Measurements from ENCODE around the gene KRTAP21-3.
"Not testable (repeated sequence)": the region's sequence is repeated elsewhere in the genome, so short reads cannot be mapped to it uniquely, and the experiment has no call there.

Gene KRTAP21-3, protein sequence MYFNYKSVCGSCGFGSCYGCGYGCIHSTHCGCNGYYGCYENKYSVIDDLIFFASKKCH

DNA sequence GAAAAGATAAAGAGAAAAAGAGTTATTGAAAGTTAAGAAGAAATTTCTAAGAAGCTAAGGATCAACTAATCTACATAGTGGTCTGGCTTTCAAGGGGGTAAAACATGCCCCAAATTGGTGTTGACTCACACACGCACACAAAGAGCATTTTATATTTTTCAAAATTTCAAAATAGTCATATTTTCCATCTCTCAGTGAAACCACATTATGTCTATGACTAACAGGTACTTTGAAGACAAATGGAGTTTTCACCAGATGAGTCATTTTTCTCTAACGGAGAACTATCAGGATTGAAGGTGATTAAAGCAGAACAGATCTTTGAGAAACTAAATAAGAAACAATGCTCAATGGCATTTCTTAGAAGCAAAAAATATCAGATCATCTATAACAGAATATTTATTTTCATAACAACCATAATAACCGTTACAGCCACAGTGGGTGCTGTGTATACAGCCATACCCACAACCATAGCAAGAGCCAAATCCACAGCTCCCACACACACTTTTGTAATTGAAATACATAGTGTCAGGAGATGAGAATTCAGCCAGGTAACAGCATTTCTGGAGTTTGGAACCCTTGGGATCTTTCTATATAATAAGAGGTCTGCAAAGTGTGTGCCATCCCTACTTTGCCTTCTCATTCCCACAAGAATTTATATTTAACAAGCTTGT lies at the start of gene KRTAP21-3:
Gene KRTAP21-3, minus strand, starts transcription at position 539 of the 671 bp plus-strand sequence. Its CDS starts 18 bp downstream, at position 521.
- no peak for DNase-seq (ENCODE audit: low spot score)
- TF ChIP-seq, protein P1, sequence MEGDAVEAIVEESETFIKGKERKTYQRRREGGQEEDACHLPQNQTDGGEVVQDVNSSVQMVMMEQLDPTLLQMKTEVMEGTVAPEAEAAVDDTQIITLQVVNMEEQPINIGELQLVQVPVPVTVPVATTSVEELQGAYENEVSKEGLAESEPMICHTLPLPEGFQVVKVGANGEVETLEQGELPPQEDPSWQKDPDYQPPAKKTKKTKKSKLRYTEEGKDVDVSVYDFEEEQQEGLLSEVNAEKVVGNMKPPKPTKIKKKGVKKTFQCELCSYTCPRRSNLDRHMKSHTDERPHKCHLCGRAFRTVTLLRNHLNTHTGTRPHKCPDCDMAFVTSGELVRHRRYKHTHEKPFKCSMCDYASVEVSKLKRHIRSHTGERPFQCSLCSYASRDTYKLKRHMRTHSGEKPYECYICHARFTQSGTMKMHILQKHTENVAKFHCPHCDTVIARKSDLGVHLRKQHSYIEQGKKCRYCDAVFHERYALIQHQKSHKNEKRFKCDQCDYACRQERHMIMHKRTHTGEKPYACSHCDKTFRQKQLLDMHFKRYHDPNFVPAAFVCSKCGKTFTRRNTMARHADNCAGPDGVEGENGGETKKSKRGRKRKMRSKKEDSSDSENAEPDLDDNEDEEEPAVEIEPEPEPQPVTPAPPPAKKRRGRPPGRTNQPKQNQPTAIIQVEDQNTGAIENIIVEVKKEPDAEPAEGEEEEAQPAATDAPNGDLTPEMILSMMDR (IDR thresholded peaks at IDR 0.05; ENCODE audit: extremely low read depth, insufficient read depth, missing control alignments) = no peak
- in situ Hi-C loops (cut with MboI; ENCODE audit: low pct_unique_long_range_greater_than_20kb, low sequenced_read_pairs, unreplicated experiment) = loop anchor here (25.0 kb wide), 1 partner anchor 106 kb away; the partner anchor contains the start of genes KRTAP20-1, KRTAP20-4, KRTAP22-1 and KRTAP6-1

DNA sequence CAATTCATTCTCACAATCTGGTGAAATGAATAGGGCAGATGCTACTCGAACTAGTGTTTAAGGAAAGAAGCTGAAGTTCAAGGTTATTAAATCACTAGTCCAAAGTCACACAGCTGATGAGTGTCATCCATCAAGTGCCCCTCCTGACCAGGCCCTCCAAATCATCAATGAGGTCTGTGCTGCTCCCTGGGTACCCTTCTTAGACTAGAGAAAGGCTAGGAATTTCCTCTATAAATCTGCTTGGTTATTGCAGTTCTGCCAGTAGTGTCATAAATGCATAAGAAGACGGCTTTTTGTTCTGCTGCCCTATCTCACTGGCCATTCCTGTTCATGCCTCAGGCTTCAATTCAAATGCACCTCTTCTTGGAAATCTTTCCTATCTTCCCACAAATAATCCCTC lies 42.2 kb upstream of the KRTAP21-3 start:
- DNase-seq (ENCODE audit: low spot score) = no peak
- in situ Hi-C loops (cut with MboI; ENCODE audit: low pct_unique_long_range_greater_than_20kb, low sequenced_read_pairs, unreplicated experiment) = no loop called here
- TF ChIP-seq, protein P1 (IDR thresholded peaks at IDR 0.05; ENCODE audit: extremely low read depth, insufficient read depth, missing control alignments) = no peak

DNA sequence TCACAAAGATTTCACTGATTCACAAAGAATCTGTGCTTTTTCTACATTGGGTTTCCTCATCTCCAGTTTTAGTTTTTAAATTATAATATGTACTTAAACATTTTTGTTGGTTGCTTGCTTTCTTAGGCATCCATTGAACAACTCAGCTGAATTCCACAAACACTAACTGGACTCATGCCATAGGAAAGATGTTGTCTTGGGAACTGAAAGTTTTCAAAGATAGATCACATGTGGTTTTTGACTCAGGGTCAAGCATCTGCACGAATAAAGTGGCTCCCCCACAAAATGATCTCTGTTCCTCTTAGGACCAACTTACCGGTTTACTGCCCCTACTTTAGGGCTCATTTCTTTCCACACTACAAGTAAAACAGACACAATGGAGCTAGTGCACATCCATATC lies 39.7 kb upstream of the KRTAP21-3 start:
- in situ Hi-C loops (cut with MboI; ENCODE audit: low pct_unique_long_range_greater_than_20kb, low sequenced_read_pairs, unreplicated experiment) = no loop called here
- TF ChIP-seq, protein P1 (IDR thresholded peaks at IDR 0.05; ENCODE audit: extremely low read depth, insufficient read depth, missing control alignments) = no peak
- DNase-seq (ENCODE audit: low spot score) = no peak

DNA sequence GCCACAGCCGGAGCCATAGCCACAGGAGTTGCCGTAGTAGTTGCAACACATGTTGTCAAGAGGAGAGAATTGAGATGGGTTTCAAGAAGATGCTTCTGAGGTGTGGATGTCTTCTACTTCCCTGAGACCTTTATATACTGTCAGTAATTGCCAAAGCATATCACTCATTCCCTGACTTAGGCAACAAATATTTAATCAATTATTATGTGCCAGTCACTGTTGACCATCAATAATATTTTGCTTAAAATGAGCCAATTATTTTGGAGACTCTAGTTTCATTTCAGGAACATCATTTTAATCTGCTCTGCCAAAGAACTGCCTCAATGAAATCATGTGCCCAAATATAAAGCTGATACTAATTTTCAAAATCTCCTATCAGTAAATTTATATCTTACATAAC lies 36.8 kb upstream of the KRTAP21-3 start, which contains the start of gene KRTAP21-1:
Gene KRTAP21-1, minus strand, starts transcription at position 101 of the 400 bp plus-strand sequence. Its CDS starts 50 bp downstream, at position 51.
- DNase-seq (ENCODE audit: low spot score); in situ Hi-C loops (cut with MboI; ENCODE audit: low pct_unique_long_range_greater_than_20kb, low sequenced_read_pairs, unreplicated experiment): not testable (repeated sequence)

DNA sequence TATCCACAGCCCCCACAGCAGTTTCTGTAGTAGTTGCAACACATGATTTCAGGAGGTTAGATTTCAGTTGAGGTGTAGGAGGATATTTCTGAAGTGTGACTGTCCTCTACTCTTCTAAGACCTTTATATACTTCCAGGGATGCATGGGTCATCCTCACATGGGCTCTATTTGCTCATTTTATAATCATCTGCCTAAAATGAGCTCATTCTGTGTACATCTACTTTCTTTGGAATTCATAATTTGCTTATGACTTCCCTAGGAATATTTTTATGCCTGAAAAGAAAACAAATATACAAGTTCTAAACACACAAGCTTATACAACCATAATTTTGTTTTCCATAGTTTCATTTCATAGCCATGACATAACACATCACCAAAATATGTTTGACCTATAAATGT lies 28.6 kb upstream of the KRTAP21-3 start, which contains the start of gene KRTAP21-2:
Gene KRTAP21-2, minus strand, starts transcription at position 101 of the 400 bp plus-strand sequence. Its CDS starts 57 bp downstream, at position 44.
- DNase-seq (ENCODE audit: low spot score) = no peak
- TF ChIP-seq, protein P1 (IDR thresholded peaks at IDR 0.05; ENCODE audit: extremely low read depth, insufficient read depth, missing control alignments) = no peak
- in situ Hi-C loops (cut with MboI; ENCODE audit: low pct_unique_long_range_greater_than_20kb, low sequenced_read_pairs, unreplicated experiment) = no loop called here

DNA sequence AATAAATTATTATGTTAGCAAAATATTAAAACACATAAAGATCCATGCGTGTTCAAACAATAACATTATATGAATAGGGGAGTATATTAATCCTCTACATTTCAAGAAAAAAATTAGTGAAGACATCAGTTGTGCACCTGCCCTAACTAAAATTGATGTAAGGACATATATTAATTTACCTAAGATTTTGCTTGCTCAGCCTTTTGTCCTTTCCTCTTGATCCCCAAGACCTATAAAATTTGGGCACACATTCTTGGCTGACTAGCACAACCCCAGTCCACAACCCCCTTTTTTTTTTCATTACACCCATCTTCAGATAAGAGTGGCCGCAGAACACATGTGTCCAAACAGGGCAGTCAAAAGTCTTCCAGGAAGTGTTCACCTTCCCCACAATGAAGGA lies 21.9 kb upstream of the KRTAP21-3 start:
- TF ChIP-seq, protein P1 (IDR thresholded peaks at IDR 0.05; ENCODE audit: extremely low read depth, insufficient read depth, missing control alignments) = no peak
- DNase-seq (ENCODE audit: low spot score) = no peak
- in situ Hi-C loops (cut with MboI; ENCODE audit: low pct_unique_long_range_greater_than_20kb, low sequenced_read_pairs, unreplicated experiment) = no loop called here

DNA sequence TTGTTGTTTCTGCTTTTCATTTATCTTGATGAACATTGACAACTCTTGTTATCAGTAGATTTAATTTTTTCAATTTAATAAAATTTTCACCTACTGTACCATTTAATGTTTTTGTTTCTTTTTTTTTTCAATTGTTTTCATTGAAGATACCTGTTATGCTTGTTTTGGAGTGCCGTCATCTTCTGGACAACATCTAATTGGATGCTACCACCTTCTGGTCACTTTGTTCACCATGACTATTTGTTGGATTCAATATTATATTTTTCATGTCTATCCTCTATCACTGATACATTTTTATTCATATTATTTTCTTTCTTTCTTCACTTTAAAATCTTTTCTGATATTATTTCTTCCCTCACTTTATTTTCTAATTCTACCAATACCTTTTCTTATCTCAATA lies 14.4 kb upstream of the KRTAP21-3 start:
- TF ChIP-seq, protein P1 (IDR thresholded peaks at IDR 0.05; ENCODE audit: extremely low read depth, insufficient read depth, missing control alignments) = no peak
- no peak for DNase-seq (ENCODE audit: low spot score)
- in situ Hi-C loops (cut with MboI; ENCODE audit: low pct_unique_long_range_greater_than_20kb, low sequenced_read_pairs, unreplicated experiment) = no loop called here

Measured in GM13977 (cell line).